RWPE2 (cell line): ENCODE results near the gene PPM1B.
"Not testable (repeated sequence)": the region's sequence is repeated elsewhere in the genome, so short reads cannot be mapped to it uniquely, and the experiment has no call there.

Source experiments
- ATAC-seq: fragments of 200-7000 bp; cut with Tn5 transposase; 3 replicates; pipeline ENCODE4 v1.9.1; 2021; ENCODE audit warnings: low read depth
- DNase-seq: peaks from one replicate; pipeline ENCODE4 v3.0.0-alpha.2; 2020; ENCODE audit warnings: low spot score
- H3K27ac ChIP-seq: fragments of 450-650 bp; 2 replicates; pipeline ENCODE4 v1.5.1; 2017; ENCODE audit warnings: mild to moderate bottlenecking; ENCODE audit not compliant: poor library complexity, severe bottlenecking
- H3K27me3 ChIP-seq: fragments of 250-450 bp; sonication (Bioruptor Pico); 2 replicates; pipeline ENCODE4 v1.5.1; 2021; ENCODE audit warnings: mild to moderate bottlenecking, moderate library complexity; ENCODE audit not compliant: insufficient read depth, poor library complexity, severe bottlenecking
- H3K36me3 ChIP-seq: fragments of 250-450 bp; sonication (Bioruptor Pico); 2 replicates; pipeline ENCODE4 v1.5.1; 2020; ENCODE audit warnings: low read depth, mild to moderate bottlenecking, moderate library complexity
- H3K4me1 ChIP-seq: fragments of 250-450 bp; sonication (Bioruptor Pico); 2 replicates; pipeline ENCODE4 v1.5.1; 2021; ENCODE audit warnings: mild to moderate bottlenecking, moderate library complexity; ENCODE audit not compliant: insufficient read depth, poor library complexity, severe bottlenecking
- H3K4me3 ChIP-seq: fragments of 250-450 bp; sonication (Bioruptor Pico); 2 replicates; pipeline ENCODE4 v1.5.1; 2021; ENCODE audit warnings: mild to moderate bottlenecking, moderate library complexity; ENCODE audit not compliant: severe bottlenecking
- H3K9me3 ChIP-seq: fragments of 250-450 bp; sonication (Bioruptor Pico); 2 replicates; pipeline ENCODE4 v1.5.1; 2021; ENCODE audit warnings: mild to moderate bottlenecking, moderate library complexity; ENCODE audit not compliant: severe bottlenecking
- TF ChIP-seq, protein P1 (sequence below): fragments of 450-650 bp; IDR thresholded peaks from one replicate; pipeline ENCODE4 v1.5.1; 2017; ENCODE audit warnings: mild to moderate bottlenecking, moderate library complexity; ENCODE audit not compliant: poor library complexity, severe bottlenecking

Gene PPM1B

DNA sequence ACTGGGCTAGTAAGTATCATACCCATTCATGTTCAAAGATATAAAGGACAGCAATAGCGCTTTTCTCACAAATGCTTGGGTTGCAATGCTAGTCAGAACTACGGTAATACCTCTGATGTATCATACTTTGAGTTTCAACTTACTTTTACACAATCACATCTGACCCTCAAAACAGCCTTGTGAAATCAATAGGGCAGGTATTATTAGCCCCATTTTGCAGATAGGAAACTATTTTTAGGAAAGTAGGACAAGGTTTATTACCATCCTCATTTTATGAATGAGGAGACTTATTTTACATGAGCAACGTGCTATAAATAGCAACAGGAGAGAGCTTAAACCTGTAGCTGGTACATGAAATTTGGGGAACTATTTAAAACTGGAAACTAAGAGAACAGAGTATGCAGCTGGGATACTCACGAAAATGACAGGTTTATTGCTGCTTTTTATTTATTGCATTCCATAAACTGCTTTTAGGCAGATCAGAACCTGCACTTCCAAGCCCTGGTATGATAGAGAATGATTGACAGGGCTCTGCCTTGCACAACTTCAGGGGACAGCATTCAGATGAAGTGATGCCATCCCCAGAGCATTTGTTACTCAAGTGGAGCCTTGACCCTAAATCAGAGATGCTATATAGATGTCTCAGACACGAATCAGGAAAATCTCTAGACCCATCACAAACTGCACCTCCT is 42.4 kb upstream of the PPM1B start:
- H3K4me3 ChIP-seq = no peak overlapping the region
- H3K9me3 ChIP-seq = no peaks in the 10 kb centered on the region
- no peaks in the 10 kb centered on the region for H3K36me3 ChIP-seq
- ATAC-seq (peak; percentile 91), DNase-seq (peak; percentile 72)
- peaks cover 19% of the 10 kb centered on the region for H3K4me1 ChIP-seq
- H3K27me3 ChIP-seq = no peaks in the 10 kb centered on the region
- H3K27ac ChIP-seq = peak overlapping the region; percentile 63
- TF ChIP-seq, protein P1, sequence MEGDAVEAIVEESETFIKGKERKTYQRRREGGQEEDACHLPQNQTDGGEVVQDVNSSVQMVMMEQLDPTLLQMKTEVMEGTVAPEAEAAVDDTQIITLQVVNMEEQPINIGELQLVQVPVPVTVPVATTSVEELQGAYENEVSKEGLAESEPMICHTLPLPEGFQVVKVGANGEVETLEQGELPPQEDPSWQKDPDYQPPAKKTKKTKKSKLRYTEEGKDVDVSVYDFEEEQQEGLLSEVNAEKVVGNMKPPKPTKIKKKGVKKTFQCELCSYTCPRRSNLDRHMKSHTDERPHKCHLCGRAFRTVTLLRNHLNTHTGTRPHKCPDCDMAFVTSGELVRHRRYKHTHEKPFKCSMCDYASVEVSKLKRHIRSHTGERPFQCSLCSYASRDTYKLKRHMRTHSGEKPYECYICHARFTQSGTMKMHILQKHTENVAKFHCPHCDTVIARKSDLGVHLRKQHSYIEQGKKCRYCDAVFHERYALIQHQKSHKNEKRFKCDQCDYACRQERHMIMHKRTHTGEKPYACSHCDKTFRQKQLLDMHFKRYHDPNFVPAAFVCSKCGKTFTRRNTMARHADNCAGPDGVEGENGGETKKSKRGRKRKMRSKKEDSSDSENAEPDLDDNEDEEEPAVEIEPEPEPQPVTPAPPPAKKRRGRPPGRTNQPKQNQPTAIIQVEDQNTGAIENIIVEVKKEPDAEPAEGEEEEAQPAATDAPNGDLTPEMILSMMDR = no peak

DNA sequence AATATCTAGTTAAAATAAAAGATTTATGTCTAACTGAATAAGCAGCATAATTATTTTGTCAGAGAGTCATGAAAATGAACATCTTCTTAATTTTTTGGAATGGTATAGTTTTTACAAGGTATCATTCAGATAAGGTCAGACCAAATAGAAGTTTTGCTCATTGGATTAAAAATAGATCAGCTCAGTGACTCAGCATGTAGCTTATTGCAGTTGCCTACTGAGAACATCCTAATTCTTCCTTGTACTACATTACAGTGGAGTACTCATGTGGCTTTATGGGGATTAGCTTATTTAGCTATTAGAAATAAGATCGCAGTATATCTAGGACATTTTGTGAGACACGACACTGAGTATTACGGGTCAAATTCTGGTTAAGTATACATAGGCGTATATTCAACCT is 38.2 kb upstream of the PPM1B start:
- H3K36me3 ChIP-seq = no peaks in the 10 kb centered on the region
- no peak overlapping the region for H3K4me3 ChIP-seq
- no peaks in the 10 kb centered on the region for H3K27me3 ChIP-seq
- H3K4me1 ChIP-seq = peaks cover 18% of the 10 kb centered on the region
- ATAC-seq (no peak), DNase-seq (no peak)
- H3K27ac ChIP-seq = no peak overlapping the region
- no peaks in the 10 kb centered on the region for H3K9me3 ChIP-seq
- TF ChIP-seq, protein P1 = no peak

DNA sequence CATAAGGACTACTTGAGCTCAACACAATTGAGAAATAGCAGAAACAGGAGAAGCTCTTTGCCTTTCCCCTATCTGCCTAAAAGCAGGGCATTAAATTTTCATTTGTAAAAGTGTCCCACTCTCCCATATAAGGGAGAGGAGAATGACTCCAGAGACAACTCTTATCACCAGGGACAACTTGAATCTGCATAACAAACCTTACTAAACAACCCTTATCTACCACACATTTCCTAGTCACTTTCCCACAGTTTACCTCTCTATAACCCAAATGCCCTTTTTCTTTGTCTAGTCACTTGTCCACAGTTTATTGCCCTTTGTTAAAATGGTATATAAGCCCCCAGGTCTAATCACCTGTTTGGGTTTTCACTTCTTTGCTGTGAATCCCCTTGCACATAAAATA is 37.5 kb upstream of the PPM1B start:
- Histone ChIP-seq H3K9me3 (no peaks in the 10 kb centered on the region), H3K36me3 (no peaks in the 10 kb centered on the region), H3K4me3 (no peak overlapping the region), H3K4me1 (peaks cover 18% of the 10 kb centered on the region), H3K27me3 (no peaks in the 10 kb centered on the region), H3K27ac (no peak overlapping the region)
- no peak for ATAC-seq
- TF ChIP-seq, protein P1 = no peak
- no peak for DNase-seq

- H3K4me3 ChIP-seq, H3K27ac ChIP-seq, ATAC-seq, H3K9me3 ChIP-seq, H3K27me3 ChIP-seq, DNase-seq, H3K36me3 ChIP-seq: not testable (repeated sequence)
- H3K4me1 ChIP-seq = peaks cover 16% of the 10 kb centered on the region
Measured at GRCh38 chr2:44133602-44134001, 35.1 kb upstream of the PPM1B start.

DNA sequence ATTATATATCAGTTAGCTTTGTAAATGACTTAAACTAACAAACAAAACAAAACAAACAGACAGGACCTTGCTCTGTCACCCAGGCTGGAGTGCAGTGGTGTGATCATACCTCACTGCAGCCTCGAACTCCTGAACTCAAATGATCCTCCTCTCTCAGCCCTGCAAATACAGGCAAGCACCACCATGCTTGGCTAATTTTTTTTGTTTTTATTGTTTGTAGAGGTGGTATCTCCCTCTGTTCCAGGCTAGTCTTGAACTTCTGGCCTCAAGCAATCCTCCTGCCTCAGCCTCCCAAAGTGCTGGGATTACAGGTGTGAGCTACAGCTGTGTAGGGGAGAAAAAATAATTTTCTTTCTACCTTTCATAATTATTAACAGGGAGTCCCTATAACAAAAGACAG is 33.8 kb upstream of the PPM1B start:
- no peaks in the 10 kb centered on the region for H3K36me3 ChIP-seq
- H3K9me3 ChIP-seq = no peaks in the 10 kb centered on the region
- H3K4me1 ChIP-seq = peaks cover 16% of the 10 kb centered on the region
- H3K4me3 ChIP-seq = no peak overlapping the region
- TF ChIP-seq, protein P1 = no peak
- H3K27ac ChIP-seq = peak overlapping the region; percentile 47
- H3K27me3 ChIP-seq = no peaks in the 10 kb centered on the region
- DNase-seq = no peak
- no peak for ATAC-seq
